Chondrocyte (in vitro differentiated cells): Measurements from ENCODE around the gene KMO. TPM values are rescaled to one million over a fixed set of nuclear protein-coding genes. Genes with fewer than 3 reads are reported as not detected.

ENCODE experiments used
- DNase-seq: peaks from one replicate; pipeline ENCODE4 v3.0.0; 2021; ENCODE audit warnings: mixed read lengths, low spot score
- H3K27ac Mint-ChIP-seq: one replicate; pipeline ENCODE4 v1.8.0; 2021; ENCODE audit warnings: mild to moderate bottlenecking, moderate library complexity, mixed read lengths; ENCODE audit not compliant: unreplicated experiment
- H3K27me3 Mint-ChIP-seq: 2 replicates; pipeline ENCODE4 v1.8.0; 2021; ENCODE audit warnings: low read depth, mixed read lengths
- H3K36me3 Mint-ChIP-seq: 2 replicates; pipeline ENCODE4 v1.8.0; 2021; ENCODE audit warnings: low read depth, mixed read lengths
- H3K4me1 Mint-ChIP-seq: 2 replicates; pipeline ENCODE4 v1.8.0; 2021; ENCODE audit warnings: low read depth, mild to moderate bottlenecking, mixed read lengths
- H3K4me3 Mint-ChIP-seq: one replicate; pipeline ENCODE4 v1.8.0; 2021; ENCODE audit warnings: mild to moderate bottlenecking, moderate library complexity, mixed read lengths; ENCODE audit not compliant: unreplicated experiment
- H3K9me3 Mint-ChIP-seq: 2 replicates; pipeline ENCODE4 v1.8.0; 2021; ENCODE audit warnings: low read depth, mixed read lengths
- total RNA-seq: library from RNA; stranded (reverse); gene quantifications from 3 replicates; pipeline ENCODE4 v1.2.1, GENCODE V29; 2021
- TF ChIP-seq, protein P1 (sequence below): fragments of 200-600 bp; sonication (generic); IDR thresholded peaks from 2 replicates; pipeline ENCODE4 v1.5.0; 2021; ENCODE audit warnings: antibody characterized with exemption, mild to moderate bottlenecking, moderate library complexity

The KMO gene
- total RNA-seq, 1 donor from 2014 or later = not detected

GRCh38 chr1:241518476-241519307 lies 13.5 kb upstream of the KMO start:
- Mint-ChIP-seq H3K27ac (peak overlapping the region; percentile 83), H3K4me1 (peaks cover 25% of the 10 kb centered on the region), H3K27me3 (peaks cover 17% of the 10 kb centered on the region), H3K36me3 (peaks cover 6% of the 10 kb centered on the region), H3K4me3 (no peak overlapping the region), H3K9me3 (no peaks in the 10 kb centered on the region)
- peak; percentile 89 for DNase-seq
- TF ChIP-seq, protein P1, sequence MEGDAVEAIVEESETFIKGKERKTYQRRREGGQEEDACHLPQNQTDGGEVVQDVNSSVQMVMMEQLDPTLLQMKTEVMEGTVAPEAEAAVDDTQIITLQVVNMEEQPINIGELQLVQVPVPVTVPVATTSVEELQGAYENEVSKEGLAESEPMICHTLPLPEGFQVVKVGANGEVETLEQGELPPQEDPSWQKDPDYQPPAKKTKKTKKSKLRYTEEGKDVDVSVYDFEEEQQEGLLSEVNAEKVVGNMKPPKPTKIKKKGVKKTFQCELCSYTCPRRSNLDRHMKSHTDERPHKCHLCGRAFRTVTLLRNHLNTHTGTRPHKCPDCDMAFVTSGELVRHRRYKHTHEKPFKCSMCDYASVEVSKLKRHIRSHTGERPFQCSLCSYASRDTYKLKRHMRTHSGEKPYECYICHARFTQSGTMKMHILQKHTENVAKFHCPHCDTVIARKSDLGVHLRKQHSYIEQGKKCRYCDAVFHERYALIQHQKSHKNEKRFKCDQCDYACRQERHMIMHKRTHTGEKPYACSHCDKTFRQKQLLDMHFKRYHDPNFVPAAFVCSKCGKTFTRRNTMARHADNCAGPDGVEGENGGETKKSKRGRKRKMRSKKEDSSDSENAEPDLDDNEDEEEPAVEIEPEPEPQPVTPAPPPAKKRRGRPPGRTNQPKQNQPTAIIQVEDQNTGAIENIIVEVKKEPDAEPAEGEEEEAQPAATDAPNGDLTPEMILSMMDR = no peak

GRCh38 chr1:241519308-241520079 lies 12.7 kb upstream of the KMO start, which contains the start of gene FH:
TSS of gene FH (minus strand) at chr1:241519755. CDS start at chr1:241519722, 33 bp downstream.
- DNase-seq = peak; percentile 98
- TF ChIP-seq, protein P1 = no peak
- Mint-ChIP-seq H3K4me1 (peaks cover 25% of the 10 kb centered on the region), H3K27me3 (peaks cover 23% of the 10 kb centered on the region), H3K9me3 (no peaks in the 10 kb centered on the region), H3K27ac (peak within 1 kb of the TSS; percentile 83), H3K4me3 (no peak within 1 kb of the TSS), H3K36me3 (peaks cover 6% of the 10 kb centered on the region)

- Mint-ChIP-seq H3K4me3 (no peak overlapping the region), H3K27ac (no peak overlapping the region), H3K27me3 (peaks cover 26% of the 10 kb centered on the region), H3K4me1 (peaks cover 25% of the 10 kb centered on the region), H3K36me3 (peaks cover 6% of the 10 kb centered on the region), H3K9me3 (no peaks in the 10 kb centered on the region)
- DNase-seq = no peak
- TF ChIP-seq, protein P1 = no peak
Observed at GRCh38 chr1:241520080-241520465, 12.1 kb upstream of the KMO start.

DNA sequence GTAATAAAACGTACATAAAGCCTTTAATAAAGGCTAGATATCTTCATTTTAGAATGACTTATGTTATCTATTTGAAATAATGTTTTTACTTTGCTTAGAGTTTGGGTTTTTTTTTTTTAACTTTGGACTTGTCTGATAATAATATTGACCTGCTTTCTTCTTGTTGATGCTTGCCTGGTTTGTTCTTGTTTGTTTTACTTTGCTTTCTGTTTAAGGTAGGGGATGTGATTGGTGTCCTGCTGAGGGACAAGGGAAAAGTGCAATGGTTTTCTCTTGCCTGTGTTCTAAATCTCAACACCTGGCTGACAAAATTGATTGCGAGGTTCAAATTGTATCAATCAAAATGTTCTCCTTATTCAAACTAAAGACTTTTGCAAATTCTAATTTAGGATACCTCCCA lies 10.5 kb upstream of the KMO start:
- peaks cover 1% of the 10 kb centered on the region for H3K36me3 Mint-ChIP-seq
- peaks cover 30% of the 10 kb centered on the region for H3K27me3 Mint-ChIP-seq
- H3K27ac Mint-ChIP-seq = no peak overlapping the region
- DNase-seq = no peak
- H3K4me1 Mint-ChIP-seq = peaks cover 19% of the 10 kb centered on the region
- no peak overlapping the region for H3K4me3 Mint-ChIP-seq
- TF ChIP-seq, protein P1 = no peak
- no peaks in the 10 kb centered on the region for H3K9me3 Mint-ChIP-seq

GRCh38 chr1:241525026-241525425 lies 7.2 kb upstream of the KMO start:
- TF ChIP-seq, protein P1 = no peak
- peaks cover 38% of the 10 kb centered on the region for H3K27me3 Mint-ChIP-seq
- no peak overlapping the region for H3K27ac Mint-ChIP-seq
- H3K4me1 Mint-ChIP-seq = no peaks in the 10 kb centered on the region
- no peak for DNase-seq
- no peak overlapping the region for H3K4me3 Mint-ChIP-seq
- H3K9me3 Mint-ChIP-seq = no peaks in the 10 kb centered on the region
- H3K36me3 Mint-ChIP-seq = peaks cover 1% of the 10 kb centered on the region
